ENCODE data around the gene MRGPRX2. TPM values are rescaled to one million over a fixed set of nuclear protein-coding genes. Genes with fewer than 3 reads are reported as not detected.

The MRGPRX2 gene
- total RNA-seq, 1 donor from 2014 or later, result not detected

DNA sequence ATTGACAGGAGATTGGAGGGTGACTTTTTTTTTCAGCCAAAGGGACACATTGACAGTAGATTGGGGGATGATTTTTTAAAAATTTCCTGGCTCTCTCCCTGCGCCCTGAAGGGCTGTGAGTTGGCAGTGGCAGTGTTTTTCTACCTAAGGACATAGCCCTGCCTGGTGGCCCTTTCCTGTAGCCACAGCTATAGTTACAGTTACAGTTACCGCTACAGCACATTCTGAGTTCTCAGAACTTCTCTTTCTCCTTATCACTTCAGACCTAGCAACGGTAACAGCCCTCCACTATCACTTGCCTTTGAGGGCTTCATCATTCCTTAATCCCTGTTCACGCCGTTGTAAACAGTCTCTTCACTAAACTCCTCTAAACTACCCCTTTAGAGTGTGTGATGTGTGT is 684 bp downstream of the MRGPRX2 start:
- no peak for DNase-seq (ENCODE audit: low read depth, low spot score)
- Mint-ChIP-seq H3K4me1 (peaks cover 3% of the 10 kb centered on the region), H3K9me3 (no peaks in the 10 kb centered on the region), H3K27me3 (ENCODE audit: low read depth) (peaks cover 12% of the 10 kb centered on the region), H3K4me3 (no peak overlapping the region), H3K36me3 (ENCODE audit: low read depth) (peaks cover 2% of the 10 kb centered on the region), H3K27ac (ENCODE audit: unreplicated experiment) (no peak overlapping the region)
- TF ChIP-seq, protein P1, sequence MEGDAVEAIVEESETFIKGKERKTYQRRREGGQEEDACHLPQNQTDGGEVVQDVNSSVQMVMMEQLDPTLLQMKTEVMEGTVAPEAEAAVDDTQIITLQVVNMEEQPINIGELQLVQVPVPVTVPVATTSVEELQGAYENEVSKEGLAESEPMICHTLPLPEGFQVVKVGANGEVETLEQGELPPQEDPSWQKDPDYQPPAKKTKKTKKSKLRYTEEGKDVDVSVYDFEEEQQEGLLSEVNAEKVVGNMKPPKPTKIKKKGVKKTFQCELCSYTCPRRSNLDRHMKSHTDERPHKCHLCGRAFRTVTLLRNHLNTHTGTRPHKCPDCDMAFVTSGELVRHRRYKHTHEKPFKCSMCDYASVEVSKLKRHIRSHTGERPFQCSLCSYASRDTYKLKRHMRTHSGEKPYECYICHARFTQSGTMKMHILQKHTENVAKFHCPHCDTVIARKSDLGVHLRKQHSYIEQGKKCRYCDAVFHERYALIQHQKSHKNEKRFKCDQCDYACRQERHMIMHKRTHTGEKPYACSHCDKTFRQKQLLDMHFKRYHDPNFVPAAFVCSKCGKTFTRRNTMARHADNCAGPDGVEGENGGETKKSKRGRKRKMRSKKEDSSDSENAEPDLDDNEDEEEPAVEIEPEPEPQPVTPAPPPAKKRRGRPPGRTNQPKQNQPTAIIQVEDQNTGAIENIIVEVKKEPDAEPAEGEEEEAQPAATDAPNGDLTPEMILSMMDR (conservative IDR thresholded peaks at IDR 0.05), result no peak

GRCh38 chr11:19055905-19056304 is 4.6 kb downstream of the MRGPRX2 start:
- no peak overlapping the region for H3K27ac Mint-ChIP-seq (ENCODE audit: unreplicated experiment)
- no peak for DNase-seq (ENCODE audit: low read depth, low spot score)
- no peak overlapping the region for H3K4me3 Mint-ChIP-seq
- H3K9me3 Mint-ChIP-seq, result peaks cover 8% of the 10 kb centered on the region
- H3K4me1 Mint-ChIP-seq, result peaks cover 3% of the 10 kb centered on the region
- no peaks in the 10 kb centered on the region for H3K27me3 Mint-ChIP-seq (ENCODE audit: low read depth)
- TF ChIP-seq, protein P1 (conservative IDR thresholded peaks at IDR 0.05), result no peak
- no peaks in the 10 kb centered on the region for H3K36me3 Mint-ChIP-seq (ENCODE audit: low read depth)

- Mint-ChIP-seq H3K9me3 (peaks cover 12% of the 10 kb centered on the region), H3K4me3 (no peak overlapping the region), H3K27me3 (ENCODE audit: low read depth) (no peaks in the 10 kb centered on the region), H3K36me3 (ENCODE audit: low read depth) (no peaks in the 10 kb centered on the region), H3K4me1 (peaks cover 3% of the 10 kb centered on the region), H3K27ac (ENCODE audit: unreplicated experiment) (no peak overlapping the region)
- DNase-seq (ENCODE audit: low read depth, low spot score), result no peak
- TF ChIP-seq, protein P1 (conservative IDR thresholded peaks at IDR 0.05), result no peak
Observed at GRCh38 chr11:19055016-19055415, 5.5 kb downstream of the MRGPRX2 start.

DNA sequence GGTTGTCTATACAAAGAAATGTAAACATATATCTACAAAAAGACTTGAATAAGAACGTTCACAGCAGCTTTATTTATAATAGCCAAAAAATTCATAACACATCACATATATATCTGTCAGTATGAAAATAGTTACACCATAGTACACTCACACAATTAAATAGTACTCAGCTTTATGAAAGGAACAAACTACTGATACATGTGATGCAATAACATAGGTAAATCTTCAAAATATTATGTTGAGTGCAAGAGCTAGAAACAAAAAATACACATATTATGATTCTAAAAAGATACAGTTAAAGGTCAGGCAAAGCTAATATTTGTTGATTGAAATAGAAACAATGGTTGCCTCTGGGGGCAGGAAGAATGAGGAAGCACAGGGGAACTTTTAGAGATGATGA is 6.6 kb downstream of the MRGPRX2 start:
- TF ChIP-seq, protein P1 (conservative IDR thresholded peaks at IDR 0.05), result no peak
- Mint-ChIP-seq H3K27me3 (ENCODE audit: low read depth) (peaks cover 3% of the 10 kb centered on the region), H3K27ac (ENCODE audit: unreplicated experiment) (no peak overlapping the region), H3K4me1 (peaks cover 3% of the 10 kb centered on the region), H3K36me3 (ENCODE audit: low read depth) (no peaks in the 10 kb centered on the region), H3K4me3 (no peak overlapping the region), H3K9me3 (peaks cover 14% of the 10 kb centered on the region)
- DNase-seq (ENCODE audit: low read depth, low spot score), result no peak

- TF ChIP-seq, protein P1 (conservative IDR thresholded peaks at IDR 0.05), result no peak
- H3K27ac Mint-ChIP-seq (ENCODE audit: unreplicated experiment), result no peak overlapping the region
- H3K27me3 Mint-ChIP-seq (ENCODE audit: low read depth), result peaks cover 9% of the 10 kb centered on the region
- no peaks in the 10 kb centered on the region for H3K4me1 Mint-ChIP-seq
- no peak for DNase-seq (ENCODE audit: low read depth, low spot score)
- peaks cover 14% of the 10 kb centered on the region for H3K9me3 Mint-ChIP-seq
- H3K4me3 Mint-ChIP-seq, result no peak overlapping the region
- H3K36me3 Mint-ChIP-seq (ENCODE audit: low read depth), result no peaks in the 10 kb centered on the region
Observed at GRCh38 chr11:19050281-19050680, 10.2 kb downstream of the MRGPRX2 start.

DNA sequence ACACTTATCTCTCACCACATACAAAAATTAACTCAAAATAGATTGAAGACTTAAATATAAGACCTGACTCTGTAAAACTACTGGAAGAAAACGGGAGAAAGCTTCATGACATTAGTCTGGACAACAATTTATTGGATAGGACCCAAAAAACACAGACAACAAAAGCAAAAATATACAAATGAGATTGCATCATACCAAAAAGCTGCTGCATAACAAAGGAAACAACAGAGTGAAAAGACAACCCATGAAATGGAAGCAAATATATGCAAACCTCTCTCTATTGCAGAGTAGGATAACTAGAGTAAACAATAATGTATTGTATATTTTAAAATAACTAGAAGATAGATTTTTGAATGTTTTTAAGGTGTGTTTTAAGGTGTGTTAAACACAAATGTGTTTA is 11.2 kb downstream of the MRGPRX2 start:
- peaks cover 14% of the 10 kb centered on the region for H3K27me3 Mint-ChIP-seq (ENCODE audit: low read depth)

More for the DNA sequence above, 11.2 kb downstream of the MRGPRX2 start:
- H3K4me1 Mint-ChIP-seq, result no peaks in the 10 kb centered on the region
- H3K36me3 Mint-ChIP-seq (ENCODE audit: low read depth), result no peaks in the 10 kb centered on the region
- TF ChIP-seq, protein P1 (conservative IDR thresholded peaks at IDR 0.05), result no peak
- H3K27ac Mint-ChIP-seq (ENCODE audit: unreplicated experiment), result no peak overlapping the region
- no peak overlapping the region for H3K4me3 Mint-ChIP-seq
- DNase-seq (ENCODE audit: low read depth, low spot score), result no peak
- peaks cover 14% of the 10 kb centered on the region for H3K9me3 Mint-ChIP-seq

Measured in neural crest cell (in vitro differentiated cells).